Spleen (tissue), 11 donors: ENCODE measurements around the gene AHRR. TPM values are rescaled to one million over a fixed set of nuclear protein-coding genes. Genes with fewer than 3 reads are reported as not detected.

ENCODE experiments used
- DNase-seq: peaks from one replicate; pipeline ENCODE4 v3.0.0-alpha.2; 2020
- H3K27ac ChIP-seq, 8 donors: fragments of 200-600 bp; sonication (generic) in 7 of 8; 1 replicate in 4 of 8; 2 replicates in 4 of 8; pipeline versions ENCODE4 v1.5.0 to v1.8.0; 2016 to 2021; ENCODE audit warnings: inconsistent platforms in 4 of 8, mild to moderate bottlenecking in 4 of 8, moderate library complexity in 1 of 8
- H3K27me3 ChIP-seq, 7 donors: fragments of 200-600 bp; sonication (generic) in 6 of 7; replicated peaks in 1 of 7; 1 replicate in 4 of 7; 2 replicates in 3 of 7; pipeline versions ENCODE4 v1.5.0 to v1.8.0; 2016 to 2021; ENCODE audit warnings: inconsistent platforms in 3 of 7, mild to moderate bottlenecking in 1 of 7
- H3K36me3 ChIP-seq, 6 donors: fragments of 200-600 bp; sonication (generic) in 5 of 6; 1 replicate in 4 of 6; 2 replicates in 2 of 6; pipeline versions ENCODE4 v1.5.0 to v1.8.0; 2016 to 2021; ENCODE audit warnings: inconsistent platforms in 2 of 6
- H3K4me1 ChIP-seq, 6 donors: fragments of 200-600 bp; sonication (generic) in 5 of 6; 1 replicate in 3 of 6; 2 replicates in 3 of 6; pipeline versions ENCODE4 v1.5.0 to v1.8.0; 2016 to 2021; ENCODE audit warnings: inconsistent platforms in 3 of 6
- H3K4me3 ChIP-seq, 8 donors: fragments of 200-600 bp; sonication (generic) in 7 of 8; 1 replicate in 4 of 8; 2 replicates in 4 of 8; pipeline versions ENCODE4 v1.5.0 to v1.8.0; 2016 to 2021; ENCODE audit warnings: inconsistent platforms in 4 of 8, mild to moderate bottlenecking in 4 of 8, moderate library complexity in 2 of 8
- H3K9me3 ChIP-seq, 8 donors: fragments of 200-600 bp; sonication (generic) in 7 of 8; 1 replicate in 4 of 8; 2 replicates in 4 of 8; pipeline versions ENCODE4 v1.5.0 to v1.8.0; 2016 to 2021; ENCODE audit warnings: inconsistent platforms in 4 of 8
- POLR2A ChIP-seq, 3 donors: fragments of 450-650 bp; IDR thresholded peaks; one replicate each; pipeline ENCODE4 v1.5.1; 2017; ENCODE audit warnings: antibody characterized with exemption in 3 of 3, mild to moderate bottlenecking in 1 of 3
- POLR2AphosphoS5 ChIP-seq, 3 donors: sonication (generic); formaldehyde crosslinking; IDR thresholded peaks; one replicate each; pipeline ENCODE4 v1.5.1; 2017; ENCODE audit warnings: antibody characterized with exemption in 3 of 3
- WGBS, 5 donors: extraction: QIAGEN DNeasy Blood & Tissue Kit in 3 of 5; methylation state at CpG; one replicate each; pipeline versions ENCODE4 v1.1.5 to v1.1.7; 2013 to 2018; 5-methylcytosine and 5-hydroxymethylcytosine counted together
- intact Hi-C: fragments of 100-400 bp; cut with DNase I; formaldehyde crosslinking; loops from one replicate; pipeline ENCODE4 v1.15.0; 2023; ENCODE audit warnings: low total_unique reads
- polyA plus RNA-seq, 3 donors: library from polyadenylated mRNA; stranded (reverse); fragments of 200-250 nt; gene quantifications; one replicate each; pipeline ENCODE4 v1.2.1, GENCODE V29; 2013
- total RNA-seq, 7 donors: library from RNA; depleted of rRNA in 3 of 7; stranded (reverse); fragments of >200 nt in 3 of 7; fragmentation: NEBNext Ultra II Directional in 4 of 7; extraction: Animal tissue kit (Norgen Biotek cat#: 25700) in 4 of 7; gene quantifications; one replicate each; pipeline versions ENCODE4 v1.1.0 to v1.2.1, GENCODE V29; 2016 to 2021
- TF ChIP-seq, protein P1 (sequence below), 11 experiments: fragments of 200-600 bp in 7 of 11; fragments of 450-650 bp in 4 of 11; sonication (generic) in 4 of 11; IDR thresholded peaks in 8 of 11; conservative IDR thresholded peaks in 3 of 11; 1 replicate in 7 of 11; 2 replicates in 4 of 11; pipeline versions ENCODE4 v1.4.0 to v1.8.0; 2016 to 2021; ENCODE audit warnings: antibody characterized with exemption in 11 of 11, inconsistent platforms in 4 of 11, mild to moderate bottlenecking in 1 of 11
- donor health status: healthy with polysubstance abuse.
- donor health status: DM: no; HTN: no; CAD: no; lungs with moderate emphysema.
- donor health status: DM: no; HTN: no; CAD: no.
- donor health status: Bipolar disorder and iron deficiency.
- donor health status: healthy.
- donor health status: DM: no; HTN: no; CAD: no.
- donor health status: DM: yes; HTN: yes; CAD: no.

The AHRR gene
- total and polyA plus RNA-seq, 10 donors: 0.96 to 28.5 (median 13.2) TPM

DNA sequence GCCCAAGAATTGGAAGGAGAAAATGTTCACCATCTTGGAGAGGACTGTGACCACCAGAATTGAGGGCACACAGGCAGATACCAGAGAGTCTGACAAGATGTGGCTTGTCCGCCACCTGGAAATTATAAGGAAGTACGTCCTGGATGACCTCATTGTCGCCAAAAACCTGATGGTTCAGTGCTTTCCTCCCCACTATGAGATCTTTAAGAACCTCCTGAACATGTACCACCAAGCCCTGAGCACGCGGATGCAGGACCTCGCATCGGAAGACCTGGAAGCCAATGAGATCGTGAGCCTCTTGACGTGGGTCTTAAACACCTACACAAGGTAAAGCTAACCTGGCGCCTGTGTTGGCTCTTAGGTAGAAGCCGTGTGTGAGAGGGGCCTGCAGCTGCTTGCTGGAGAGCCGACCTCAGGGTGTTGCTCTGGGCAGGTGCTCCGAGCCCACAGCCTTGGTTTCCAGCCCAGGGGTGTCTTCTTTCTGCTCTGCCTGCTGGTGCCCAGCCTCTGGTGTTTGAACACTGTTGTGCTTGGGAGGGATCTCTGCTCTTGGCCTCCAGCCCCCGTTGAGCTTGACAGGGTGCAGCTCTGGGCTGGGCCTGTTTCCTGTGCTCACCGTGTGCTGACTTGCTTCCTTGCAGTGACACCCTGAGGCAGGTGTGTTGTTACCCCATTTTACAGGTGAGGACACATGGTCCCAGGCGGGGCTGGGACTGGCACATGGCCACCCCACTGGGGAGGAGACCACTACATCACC is 132.4 kb downstream of the AHRR start:
- Histone ChIP-seq H3K27me3 (no peaks in the 10 kb centered on the region), H3K27ac (peak overlapping the region in 1 of 8 donors; percentile 19), H3K4me3 (no peak overlapping the region), H3K36me3 (peaks cover 0 to 100% (median 95%) of the 10 kb centered on the region in 6 donors), H3K4me1 (peaks cover 0 to 34% (median under 1%) of the 10 kb centered on the region in 6 donors), H3K9me3 (peaks cover 0 to 27% (median 22%) of the 10 kb centered on the region in 8 donors)
- 88 to 95% (median 92%) methylated on average over 16 of the region's 16 CpGs for WGBS, 5 donors
- TF ChIP-seq, protein P1, sequence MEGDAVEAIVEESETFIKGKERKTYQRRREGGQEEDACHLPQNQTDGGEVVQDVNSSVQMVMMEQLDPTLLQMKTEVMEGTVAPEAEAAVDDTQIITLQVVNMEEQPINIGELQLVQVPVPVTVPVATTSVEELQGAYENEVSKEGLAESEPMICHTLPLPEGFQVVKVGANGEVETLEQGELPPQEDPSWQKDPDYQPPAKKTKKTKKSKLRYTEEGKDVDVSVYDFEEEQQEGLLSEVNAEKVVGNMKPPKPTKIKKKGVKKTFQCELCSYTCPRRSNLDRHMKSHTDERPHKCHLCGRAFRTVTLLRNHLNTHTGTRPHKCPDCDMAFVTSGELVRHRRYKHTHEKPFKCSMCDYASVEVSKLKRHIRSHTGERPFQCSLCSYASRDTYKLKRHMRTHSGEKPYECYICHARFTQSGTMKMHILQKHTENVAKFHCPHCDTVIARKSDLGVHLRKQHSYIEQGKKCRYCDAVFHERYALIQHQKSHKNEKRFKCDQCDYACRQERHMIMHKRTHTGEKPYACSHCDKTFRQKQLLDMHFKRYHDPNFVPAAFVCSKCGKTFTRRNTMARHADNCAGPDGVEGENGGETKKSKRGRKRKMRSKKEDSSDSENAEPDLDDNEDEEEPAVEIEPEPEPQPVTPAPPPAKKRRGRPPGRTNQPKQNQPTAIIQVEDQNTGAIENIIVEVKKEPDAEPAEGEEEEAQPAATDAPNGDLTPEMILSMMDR (IDR thresholded peaks at IDR 0.05 in 8 of 11, conservative IDR thresholded peaks at IDR 0.05 in 3 of 11): no peak
- TF ChIP-seq POLR2A (IDR thresholded peaks at IDR 0.05) (no peak), POLR2AphosphoS5 (IDR thresholded peaks at IDR 0.05) (peak in 1 of 3 donors; percentile 7)
- peak; percentile 67 for DNase-seq
- intact Hi-C loops: no loop called here

DNA sequence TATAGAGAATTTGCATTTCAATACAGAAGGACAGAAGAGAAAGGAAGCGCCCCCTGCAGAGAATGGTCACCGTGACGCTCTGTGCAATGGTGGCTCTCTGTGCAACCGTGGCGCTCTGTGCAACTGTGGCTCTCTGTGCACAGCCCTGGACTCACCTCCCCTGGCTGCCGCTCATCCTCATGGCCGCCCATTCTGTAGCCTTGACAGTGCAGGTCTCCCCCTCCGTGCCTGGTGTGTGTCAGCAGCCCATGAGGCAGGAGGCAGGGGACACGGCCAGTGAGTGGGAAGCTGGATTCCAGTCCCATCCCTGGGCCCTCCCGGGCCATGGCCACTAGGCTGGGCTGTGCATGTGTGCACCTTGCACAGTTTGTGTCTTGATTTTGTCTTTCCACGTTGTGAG is 133.4 kb downstream of the AHRR start:
- DNase-seq: peak; percentile 65
- Histone ChIP-seq H3K36me3 (peaks cover 0 to 100% (median 95%) of the 10 kb centered on the region in 6 donors), H3K9me3 (peaks cover 0 to 27% (median 22%) of the 10 kb centered on the region in 8 donors), H3K27me3 (no peaks in the 10 kb centered on the region), H3K27ac (no peak overlapping the region), H3K4me3 (no peak overlapping the region), H3K4me1 (peaks cover 0 to 29% (median 0%) of the 10 kb centered on the region in 6 donors)
- 83 to 95% (median 91%) methylated on average over 8 to 11 of the region's 11 CpGs for WGBS, 5 donors
- TF ChIP-seq POLR2AphosphoS5 (IDR thresholded peaks at IDR 0.05) (no peak), POLR2A (IDR thresholded peaks at IDR 0.05) (no peak)
- TF ChIP-seq, protein P1 (IDR thresholded peaks at IDR 0.05 in 8 of 11, conservative IDR thresholded peaks at IDR 0.05 in 3 of 11): no peak
- intact Hi-C loops: no loop called here

DNA sequence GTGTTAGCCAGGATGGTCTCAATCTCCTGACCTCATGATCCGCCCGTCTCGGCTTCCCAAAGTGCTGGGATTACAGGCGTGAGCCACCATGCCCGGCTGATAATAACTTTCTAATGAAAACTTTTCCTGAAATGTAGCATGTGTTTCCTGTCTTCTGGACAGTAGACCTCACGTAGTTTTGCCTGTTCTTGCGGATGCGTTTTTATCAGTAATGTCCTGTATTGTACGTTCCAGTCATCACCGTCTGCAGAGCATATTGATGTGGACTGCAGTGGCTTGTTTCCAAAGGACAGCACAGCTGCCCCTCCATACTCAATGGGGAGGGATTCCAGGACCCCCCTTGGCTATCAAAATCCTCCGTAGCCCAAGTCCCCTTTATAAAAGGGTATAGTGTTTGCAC is 134.3 kb downstream of the AHRR start:
- intact Hi-C loops: no loop called here
- H3K4me1 ChIP-seq: peaks cover 0 to 29% (median 0%) of the 10 kb centered on the region in 6 donors
- H3K27ac ChIP-seq: no peak overlapping the region
- H3K9me3 ChIP-seq: peaks cover 0 to 23% (median 21%) of the 10 kb centered on the region in 8 donors
- no peak overlapping the region for H3K4me3 ChIP-seq
- no peaks in the 10 kb centered on the region for H3K27me3 ChIP-seq
- peaks cover 0 to 100% (median 93%) of the 10 kb centered on the region in 6 donors for H3K36me3 ChIP-seq
- 89 to 92% (median 90%) methylated on average over 11 of the region's 11 CpGs for WGBS, 5 donors
- no peak for DNase-seq
- TF ChIP-seq POLR2A (IDR thresholded peaks at IDR 0.05) (no peak), POLR2AphosphoS5 (IDR thresholded peaks at IDR 0.05) (no peak)
- TF ChIP-seq, protein P1 (IDR thresholded peaks at IDR 0.05 in 8 of 11, conservative IDR thresholded peaks at IDR 0.05 in 3 of 11): no peak
